ENCODE measurements around the gene ING5.
"Not testable (repeated sequence)": the region's sequence is repeated elsewhere in the genome, so short reads cannot be mapped to it uniquely, and the experiment has no call there.

The ING5 gene

DNA sequence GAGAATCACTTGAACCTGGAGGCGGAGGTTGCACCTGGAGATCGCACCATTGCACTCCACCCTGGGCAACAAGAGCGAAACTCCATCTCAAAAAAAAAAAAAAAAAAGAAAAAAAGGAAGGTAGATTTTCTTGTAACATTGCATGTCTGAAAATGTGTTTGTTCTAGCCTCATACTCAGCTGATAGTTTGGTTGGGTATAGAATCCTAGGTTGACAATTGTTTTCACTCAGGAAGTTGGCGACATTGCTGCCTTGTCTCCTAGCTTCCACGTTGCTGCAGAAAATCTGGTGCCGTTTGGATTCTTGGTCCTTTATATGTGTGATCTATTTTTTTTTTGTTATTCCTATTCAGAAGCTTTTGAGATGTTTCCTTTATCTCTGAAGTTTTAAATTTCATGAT, 4.7 kb downstream of the ING5 start:
- no peak for DNase-seq (ENCODE audit: low read depth)

DNA sequence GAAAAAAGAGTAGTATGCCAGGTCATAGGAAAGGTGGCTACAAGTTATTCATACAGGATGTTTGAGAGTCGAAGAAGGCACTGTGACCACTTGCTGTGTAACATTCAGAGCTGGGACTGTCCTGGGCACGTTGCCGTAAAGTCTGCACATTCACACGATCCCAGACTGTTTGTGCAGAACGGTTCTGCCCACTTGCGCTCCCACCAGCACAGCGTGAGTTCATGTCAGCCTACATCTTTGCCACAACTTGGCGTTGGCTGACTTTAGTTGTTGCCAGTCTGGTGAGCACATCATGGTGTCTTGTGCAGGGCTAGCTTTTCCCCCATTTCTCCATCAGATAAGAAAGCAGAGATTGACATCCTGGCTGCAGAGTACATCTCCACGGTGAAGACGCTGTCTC, 7.0 kb downstream of the ING5 start:
- no peak for DNase-seq (ENCODE audit: low read depth)

DNA sequence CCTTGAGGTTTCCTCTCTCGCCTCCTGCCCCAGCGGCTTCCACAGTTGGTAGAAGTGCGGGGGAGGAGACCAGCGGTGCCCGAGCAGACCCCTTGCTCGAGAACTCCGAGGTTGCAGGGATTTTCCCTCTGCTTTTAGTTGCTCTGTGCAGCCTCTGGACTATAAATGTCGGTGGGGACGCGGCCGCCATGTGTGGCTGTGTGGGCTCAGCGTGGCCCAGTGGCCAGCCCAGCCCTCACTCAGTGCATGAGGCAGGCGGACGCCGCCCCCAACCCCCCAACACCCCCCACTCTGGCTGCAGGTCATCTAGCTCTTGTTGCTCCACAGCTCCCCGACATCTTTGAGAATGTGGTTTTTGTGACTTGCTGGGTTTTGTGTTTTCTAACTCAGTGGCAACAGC, 17.3 kb downstream of the ING5 start:
- no peak for DNase-seq (ENCODE audit: low read depth)

DNA sequence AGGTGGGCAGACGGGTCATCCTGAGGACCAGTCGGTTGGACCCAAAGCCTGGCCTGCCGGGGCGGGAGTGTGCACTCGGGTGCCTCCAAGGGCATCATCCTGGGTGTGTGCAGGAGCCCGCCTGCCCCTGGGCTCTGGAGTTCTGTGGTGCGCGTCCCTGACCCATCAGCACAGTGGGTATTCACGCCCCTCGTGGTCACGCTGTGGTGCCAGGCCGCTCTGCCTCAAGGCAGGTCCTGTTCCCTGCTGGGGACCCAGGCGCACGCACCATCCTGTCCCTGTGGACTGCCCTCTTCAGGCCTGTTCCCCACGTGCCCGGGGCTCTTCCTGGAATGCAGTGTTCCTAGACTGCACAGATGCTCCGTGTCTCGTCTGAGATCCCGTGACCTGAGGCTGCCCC, 18.3 kb downstream of the ING5 start:
- DNase-seq (ENCODE audit: low read depth), result no peak

DNA sequence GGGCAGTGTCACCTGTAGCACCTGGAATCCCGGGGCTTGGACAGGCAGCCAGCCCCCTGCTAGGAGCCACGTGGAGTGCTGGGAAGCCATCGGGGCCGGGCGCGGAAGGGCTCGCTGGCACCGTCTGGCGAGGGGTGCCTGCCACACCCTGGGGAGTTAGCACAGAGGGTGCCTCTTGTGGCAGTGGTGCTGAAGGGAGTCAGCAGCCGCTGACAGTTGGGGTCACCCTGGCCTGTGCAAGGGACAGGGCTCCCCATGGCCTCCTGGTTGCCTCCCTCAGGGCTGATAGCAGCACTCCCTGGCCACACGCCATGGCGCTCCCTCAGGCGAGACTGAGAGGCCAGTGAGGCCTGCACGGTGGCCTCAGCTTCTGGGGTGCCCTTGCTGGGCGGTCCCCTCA, 18.7 kb downstream of the ING5 start:
- DNase-seq (ENCODE audit: low read depth), result no peak

DNA sequence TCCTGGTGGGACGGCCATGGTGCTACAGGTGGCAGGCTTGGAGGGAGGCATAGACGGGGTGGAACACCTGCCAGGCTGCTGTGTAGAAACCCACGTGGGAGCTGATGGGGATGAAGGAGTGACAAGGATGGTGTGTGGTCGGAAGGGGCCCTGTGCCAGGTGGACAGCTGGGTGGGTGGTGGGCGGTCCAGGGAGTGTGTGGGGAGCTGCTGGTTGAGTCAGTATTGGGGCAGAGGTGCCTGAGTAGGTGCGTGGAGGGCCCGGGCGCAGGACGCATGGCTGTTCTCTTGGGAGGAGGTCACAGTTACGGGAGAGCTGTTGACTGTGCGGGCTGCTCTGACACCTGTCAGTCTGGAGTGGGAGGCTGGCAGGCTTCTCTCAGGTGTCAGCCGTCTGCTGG, 20.0 kb downstream of the ING5 start:
- DNase-seq (ENCODE audit: low read depth), result no peak

DNA sequence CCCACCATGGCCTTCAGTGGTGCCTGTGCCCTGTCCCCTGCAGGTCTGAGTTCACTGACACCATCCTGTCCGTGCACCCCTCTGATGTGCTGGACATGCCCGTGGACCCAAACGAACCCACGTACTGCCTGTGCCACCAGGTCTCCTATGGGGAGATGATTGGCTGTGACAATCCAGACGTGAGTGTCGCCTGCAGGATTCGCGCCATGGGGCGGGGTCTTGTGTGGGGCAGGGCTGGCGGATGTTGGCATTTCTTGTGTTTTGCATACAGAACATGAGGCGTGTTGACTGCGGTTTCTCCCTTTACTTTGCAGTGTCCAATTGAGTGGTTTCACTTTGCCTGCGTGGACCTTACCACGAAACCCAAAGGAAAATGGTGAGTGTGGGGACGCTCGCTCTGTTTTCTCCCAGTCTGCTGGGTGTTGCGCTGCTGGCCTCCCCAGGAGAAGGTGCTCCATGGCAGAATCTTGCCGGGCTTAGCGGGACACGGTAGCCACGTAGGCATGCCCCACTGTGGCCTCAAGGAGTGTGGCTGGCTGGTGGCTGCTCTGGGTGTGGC, 21.1 kb downstream of the ING5 start:
- no peak for DNase-seq (ENCODE audit: low read depth)

DNA sequence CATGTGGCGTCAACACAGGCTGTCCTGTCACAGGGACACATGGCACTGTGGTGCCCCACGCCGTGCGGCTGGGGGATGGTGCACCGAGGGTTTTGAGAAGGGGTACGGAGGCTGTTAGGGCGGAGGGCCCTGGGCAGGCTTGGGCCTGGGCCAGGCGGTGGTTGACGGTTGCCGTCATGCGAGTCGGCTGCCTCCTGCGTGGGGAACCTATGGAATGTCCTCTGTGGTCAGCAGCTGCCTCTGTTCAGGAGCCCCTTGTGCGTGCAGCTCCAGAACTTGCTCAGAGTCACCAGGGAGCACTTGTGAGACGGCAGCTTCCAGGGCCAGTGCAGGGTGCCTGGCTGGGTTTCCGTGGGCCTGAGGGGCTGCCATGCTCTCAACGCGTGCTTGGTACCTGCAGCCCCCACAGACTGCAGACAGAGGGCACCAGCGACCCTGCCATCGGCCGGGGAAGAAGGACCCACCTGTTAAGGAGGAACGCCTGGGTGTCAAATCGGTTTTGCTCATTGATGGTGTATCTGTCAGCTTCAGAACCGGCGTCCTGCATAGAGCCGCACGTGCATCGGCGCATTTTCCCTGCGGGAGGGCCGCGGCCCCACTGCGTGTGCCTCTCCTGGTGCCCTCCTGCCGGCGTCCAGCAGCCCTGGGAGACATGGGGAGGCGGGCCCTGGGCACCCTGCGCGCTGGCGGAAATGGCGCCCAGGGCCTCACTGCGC, 22.6 kb downstream of the ING5 start:
- no peak for DNase-seq (ENCODE audit: low read depth)

DNA sequence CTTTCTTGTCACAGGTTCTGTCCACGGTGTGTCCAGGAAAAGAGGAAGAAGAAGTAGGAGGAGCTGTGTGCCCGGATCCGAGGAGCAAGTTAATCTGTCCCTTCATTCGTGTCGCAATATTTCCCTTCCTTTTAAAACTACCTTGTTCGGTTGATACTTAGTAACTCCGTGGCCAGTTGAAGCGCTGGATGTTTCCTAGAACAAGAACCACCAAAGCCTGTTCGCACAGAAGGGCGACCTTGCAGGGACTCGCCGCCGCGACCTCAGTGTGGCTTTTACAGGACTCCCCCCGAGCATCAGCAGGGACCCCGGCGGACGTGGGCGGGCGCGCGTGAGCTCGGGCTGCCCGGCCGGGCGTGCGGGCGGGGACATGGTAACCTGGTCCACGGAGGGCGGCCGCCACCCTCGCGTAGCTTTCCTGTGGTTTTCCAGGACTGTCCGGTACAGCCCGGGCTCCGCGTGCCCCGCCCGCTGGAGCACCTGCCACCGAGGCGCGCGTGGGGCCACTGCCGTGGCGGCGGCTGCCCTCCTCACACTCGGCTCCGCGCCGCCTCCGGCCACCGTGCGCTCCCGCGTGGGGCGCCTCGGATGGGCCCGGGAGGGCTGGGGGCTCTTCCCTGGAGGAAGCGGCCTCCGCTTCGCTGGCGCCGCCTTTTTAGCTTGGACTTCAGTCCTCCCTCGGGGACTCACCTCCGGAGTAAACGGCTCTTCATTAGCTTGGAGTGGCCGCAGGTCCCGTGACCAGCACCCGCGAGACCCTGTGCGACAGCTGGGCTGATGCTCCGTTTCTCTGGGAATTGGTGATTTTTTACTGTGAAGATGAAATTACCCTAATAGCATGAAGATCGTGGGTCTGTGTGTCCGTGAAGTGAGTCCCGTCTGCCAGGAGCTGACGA, 23.4 kb downstream of the ING5 start:
- no peak for DNase-seq (ENCODE audit: low read depth)

DNA sequence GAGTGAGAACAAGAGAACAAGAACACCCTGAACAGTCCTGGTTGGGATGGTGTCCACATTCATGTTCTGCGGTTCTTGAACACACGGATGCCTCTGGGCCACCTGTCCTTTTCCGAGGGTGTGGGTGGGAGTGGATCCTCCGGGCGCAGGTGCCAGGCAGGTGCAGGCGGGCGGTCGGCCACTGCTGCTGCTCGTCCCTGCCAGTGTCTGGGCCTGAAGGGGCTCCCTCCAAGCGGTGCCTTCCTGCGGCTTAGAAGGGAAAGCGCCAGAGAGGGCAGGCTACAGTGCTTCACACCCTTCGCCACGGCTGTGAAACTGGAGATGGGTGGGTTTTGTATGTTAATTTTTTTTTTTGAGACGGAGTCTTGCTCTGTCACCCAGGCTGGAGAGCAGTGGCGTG, 24.6 kb downstream of the ING5 start:
- no peak for DNase-seq (ENCODE audit: low read depth)

DNA sequence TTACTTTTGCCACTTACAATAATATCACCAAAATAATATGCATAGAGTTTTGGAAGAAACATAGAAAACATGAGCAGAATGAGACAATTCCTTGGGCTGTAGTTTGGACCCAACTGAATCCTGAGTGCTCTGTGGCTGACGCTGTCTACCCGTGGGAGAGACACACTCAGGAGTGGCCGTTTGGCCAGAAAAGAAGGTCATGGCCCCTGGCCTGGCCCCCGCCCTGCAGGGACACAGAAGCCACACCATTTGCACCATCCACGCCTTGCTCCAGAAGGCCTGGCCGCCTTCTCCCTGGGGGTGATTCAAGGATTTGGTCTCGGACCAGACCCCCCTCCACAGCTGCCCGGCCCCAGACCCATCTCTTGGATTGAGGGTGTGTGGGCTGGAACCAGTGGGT, 26.2 kb downstream of the ING5 start:
- no peak for DNase-seq (ENCODE audit: low read depth)

DNA sequence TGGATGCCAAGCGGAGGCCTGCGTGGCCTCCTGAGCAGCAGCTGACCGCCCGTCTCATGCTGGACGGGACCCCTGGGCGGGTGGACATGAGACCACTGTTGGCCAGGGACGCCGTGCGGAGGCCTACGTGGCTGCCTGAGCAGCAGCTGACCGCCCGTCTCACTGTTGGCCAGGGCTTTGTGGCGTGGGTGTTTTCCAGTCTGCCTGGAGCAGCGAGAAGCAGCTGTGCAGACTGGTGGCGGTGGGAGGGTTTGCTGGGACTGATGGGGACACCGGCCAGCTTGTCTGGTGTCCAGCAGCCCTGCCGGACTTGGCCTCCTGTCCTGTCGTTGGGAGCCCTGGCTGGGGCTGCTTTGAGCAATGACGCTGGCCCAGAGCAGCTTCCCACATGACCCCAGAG, 26.8 kb downstream of the ING5 start:
- DNase-seq (ENCODE audit: low read depth), result no peak

DNA sequence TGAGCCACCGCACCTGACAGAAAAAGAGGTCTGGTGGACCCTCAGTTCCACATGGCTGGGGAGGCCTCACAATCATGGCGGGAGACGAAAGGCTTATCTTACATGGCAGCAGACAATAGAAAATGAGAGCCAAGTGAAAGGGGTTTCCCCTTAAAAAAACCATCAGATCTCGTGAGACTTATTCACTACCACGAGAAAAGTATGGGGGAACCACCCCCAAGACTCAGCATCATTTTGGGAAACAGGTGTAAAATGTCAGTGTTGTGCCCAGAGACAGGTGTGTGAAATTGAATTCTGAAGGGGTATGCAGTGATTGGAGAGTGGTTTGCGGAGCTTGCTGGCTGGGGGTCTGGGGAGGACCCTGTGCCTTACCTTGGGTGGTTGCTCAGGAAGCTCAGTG, 28.0 kb downstream of the ING5 start:
- DNase-seq (ENCODE audit: low read depth), result no peak

DNA sequence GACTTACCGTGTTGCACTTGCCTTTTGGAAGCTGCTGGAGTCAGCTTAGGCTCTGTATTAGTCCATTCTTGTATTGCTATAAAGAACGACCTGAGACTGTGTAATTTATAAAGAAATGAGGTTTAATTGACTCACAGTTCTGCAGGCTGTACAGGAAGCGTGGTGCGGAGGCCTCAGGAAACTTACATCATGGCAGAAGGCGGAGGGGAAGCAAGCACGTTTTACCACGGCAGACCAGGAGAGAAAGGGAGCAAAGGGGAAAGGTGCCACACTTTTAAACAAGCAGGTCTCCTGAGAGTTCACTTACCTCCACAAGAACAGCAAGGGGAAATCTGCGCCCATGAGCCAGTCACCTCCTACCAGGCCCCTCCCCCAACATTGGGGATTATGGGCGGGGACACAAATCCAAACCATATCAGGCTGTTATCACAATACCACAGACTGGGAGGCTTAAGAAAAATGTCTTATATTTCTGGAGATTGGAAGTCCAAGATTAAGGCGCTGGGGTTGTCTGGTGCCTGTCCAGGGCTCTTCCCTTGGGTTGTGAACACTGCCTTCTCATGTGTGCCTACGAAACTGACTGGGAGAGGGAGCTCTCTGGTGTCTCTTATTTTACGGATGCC, 28.9 kb downstream of the ING5 start:
- no peak for DNase-seq (ENCODE audit: low read depth)

DNA sequence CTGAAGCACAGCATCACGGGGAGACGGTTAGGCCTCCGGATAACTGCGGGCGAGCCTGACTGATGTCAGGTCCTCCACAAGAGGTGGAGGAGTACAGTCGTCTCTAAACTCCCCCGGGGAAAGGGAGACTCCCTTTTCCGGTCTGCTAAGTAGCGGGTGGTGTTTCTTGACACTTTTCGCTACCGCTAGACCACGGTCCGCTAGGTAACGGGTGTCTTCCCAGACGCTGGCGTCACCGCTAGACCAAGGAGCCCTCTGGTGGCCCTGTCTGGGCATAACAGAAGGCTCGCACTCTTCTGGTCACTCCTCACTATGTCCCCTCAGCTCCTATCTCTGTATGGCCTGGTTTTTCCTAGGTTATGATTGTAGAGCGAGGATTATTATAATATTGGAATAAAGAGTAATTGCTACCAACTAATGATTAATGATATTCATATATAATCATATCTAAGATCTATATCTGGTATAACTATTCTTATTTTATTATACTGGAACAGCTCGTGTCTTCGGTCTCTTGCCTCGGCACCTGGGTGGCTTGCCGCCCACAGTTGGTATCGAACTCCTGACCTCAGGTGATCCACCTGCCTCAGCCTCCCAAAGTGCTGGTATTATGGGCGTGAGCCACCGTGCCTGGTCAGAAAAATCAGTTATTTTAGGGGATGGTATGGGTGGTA, 30.8 kb downstream of the ING5 start:
- DNase-seq (ENCODE audit: low read depth), result not testable (repeated sequence)

DNA sequence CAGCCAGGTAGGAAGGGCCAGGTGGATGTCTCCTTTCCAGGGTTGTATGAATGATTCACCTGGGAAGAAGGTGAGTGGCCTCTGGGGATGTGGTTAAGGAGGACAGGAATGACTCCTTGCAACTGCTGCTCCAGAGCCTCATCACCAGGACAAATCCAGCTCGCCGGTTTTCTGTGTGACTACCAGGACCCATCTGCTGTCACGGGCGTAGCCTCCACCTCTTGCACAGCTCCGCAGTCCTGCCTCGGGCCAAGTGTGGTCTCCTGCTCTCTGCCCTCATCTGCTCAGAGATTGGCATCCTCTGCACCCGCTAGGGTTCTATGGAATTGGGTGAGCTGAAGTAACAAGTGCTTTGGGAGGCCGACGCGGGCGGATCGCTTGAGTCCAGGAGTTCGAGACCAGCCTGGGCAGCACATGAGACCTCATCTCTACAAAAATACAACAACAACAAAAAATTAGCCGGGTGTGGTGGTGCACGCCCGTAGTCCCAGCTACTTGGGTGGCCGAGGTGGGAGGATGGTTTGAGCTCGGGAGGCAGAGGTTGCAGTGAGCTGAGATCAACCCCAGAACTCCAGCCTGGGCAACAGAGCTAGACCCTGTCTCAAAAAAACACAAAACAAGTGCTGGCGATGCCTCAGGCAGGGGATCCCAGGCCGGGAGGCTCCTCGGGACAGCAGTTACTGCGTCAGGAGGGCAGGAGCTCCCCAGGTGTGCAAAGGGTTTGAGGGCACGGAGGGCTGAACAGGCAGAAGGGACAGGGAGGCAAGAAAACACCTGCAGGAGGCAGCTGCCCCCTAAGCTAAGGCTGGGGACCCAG, 31.8 kb downstream of the ING5 start:
- DNase-seq (ENCODE audit: low read depth), result no peak

DNA sequence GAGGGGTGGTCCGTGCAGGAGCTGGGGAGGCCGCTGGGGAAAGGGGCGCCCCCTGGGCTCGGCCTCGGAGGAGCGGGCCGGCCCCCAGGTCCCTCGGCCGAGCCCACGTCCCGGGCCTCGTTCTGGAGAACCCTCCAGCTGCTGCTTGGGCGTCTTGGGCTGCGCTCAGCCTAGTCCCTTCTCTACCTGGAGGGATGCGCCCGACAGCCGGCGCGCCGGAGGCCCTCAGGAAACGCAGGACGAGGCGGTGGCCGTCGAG, 32.3 kb downstream of the ING5 start:
- DNase-seq (ENCODE audit: low read depth), result no peak

DNA sequence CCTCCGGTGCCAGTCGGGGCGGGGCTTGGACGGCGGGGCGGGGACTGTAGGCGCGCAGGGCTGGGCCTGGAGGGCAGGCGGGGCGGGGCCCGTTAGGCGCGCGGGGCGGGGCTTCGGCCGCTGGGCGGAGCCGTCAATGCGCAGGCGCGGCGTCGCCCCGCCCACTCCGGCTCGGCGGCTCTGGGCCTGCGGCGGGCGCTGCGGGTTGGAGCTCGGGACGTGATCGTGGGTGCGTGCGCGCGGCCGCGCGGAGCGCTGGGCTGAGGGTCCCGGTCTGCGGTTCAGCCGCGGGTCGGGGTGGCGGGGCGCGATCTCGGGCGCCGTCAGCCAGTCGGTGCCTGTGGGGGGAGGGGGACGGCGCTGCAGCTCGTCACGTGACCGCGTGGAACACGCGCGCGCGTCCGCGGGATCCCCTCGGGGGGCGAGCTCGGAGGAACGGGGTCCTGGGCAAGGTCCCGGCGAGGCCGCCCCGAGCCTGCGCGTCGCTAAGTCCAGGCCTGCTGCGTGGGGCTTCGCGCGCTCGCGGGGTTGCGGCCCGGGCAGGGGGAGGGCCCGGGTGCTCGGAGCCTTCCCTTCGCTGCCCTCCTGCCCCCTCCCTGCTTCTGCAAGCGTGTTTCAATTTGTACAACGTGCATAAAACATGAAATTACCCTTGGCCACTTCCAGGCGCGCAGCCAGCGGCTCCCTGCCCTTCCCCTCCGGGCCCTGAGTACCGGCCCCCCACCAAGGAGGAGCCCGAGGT, 32.8 kb downstream of the ING5 start, which contains the start of gene D2HGDH:
D2HGDH (plus strand) TSS at position 164 of the 742 bp plus-strand sequence. CDS start 595 bp downstream, outside the sequence.
- DNase-seq (ENCODE audit: low read depth), result peak; percentile 1

DNA sequence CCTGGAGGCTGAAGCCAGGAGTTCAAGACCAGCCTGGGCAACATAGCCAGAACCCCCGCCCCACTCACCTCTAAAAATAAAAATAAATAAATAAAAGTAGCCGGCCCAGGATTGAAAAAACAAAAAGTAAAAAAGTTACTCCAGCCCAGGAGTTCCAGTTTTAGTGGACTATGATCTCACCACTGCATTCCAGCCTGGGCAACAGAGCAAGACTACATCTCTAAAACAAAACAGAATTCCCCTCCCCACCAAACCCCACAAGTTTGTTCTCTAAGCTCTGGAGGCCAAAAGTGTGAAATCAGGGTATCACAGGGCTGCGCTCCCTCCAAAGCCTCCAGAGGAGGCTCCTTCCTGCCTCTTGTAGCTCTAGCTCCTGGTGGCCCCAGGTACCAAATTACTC, 34.3 kb downstream of the ING5 start:
- no peak for DNase-seq (ENCODE audit: low read depth)

DNA sequence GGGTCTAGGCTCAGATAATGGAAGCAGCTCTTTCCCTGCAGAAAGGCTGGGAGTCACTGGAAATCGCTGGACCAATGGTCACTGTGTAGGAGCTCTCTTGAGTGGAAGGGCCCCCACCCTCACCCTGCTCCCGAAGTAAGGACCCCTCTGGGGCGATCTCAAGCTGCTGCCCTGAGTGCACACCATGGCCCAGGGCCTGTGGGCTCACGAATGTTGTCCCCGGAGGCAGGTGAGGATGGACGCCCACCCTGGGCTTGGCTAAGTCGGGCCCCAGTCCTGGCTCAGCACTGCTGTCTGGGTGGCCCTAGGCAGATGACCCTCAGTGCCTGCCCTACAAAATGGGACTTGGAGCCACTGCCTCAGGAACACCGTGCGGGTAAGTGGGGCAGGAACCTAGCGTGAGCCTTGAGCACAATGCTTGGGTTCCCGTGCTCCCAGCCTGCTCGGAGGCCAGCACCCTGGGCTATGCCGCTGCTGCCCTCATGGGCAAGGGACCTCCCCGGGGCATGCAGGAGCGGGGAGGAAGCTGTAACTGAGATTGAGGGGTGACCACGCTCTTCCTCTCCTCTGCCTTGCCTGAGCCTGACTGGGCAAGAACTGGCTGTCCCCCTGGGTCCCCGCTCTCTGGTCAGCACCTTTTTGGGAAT, 36.3 kb downstream of the ING5 start:
- no peak for DNase-seq (ENCODE audit: low read depth)
